Thymus (tissue), 11 donors: ENCODE results near the gene CRYBB1. TPM values are rescaled to one million over a fixed set of nuclear protein-coding genes. Genes with fewer than 3 reads are reported as not detected.

Source experiments
- DNase-seq, 9 donors: peaks; one replicate each; pipeline ENCODE4 v3.0.0-alpha.2; 2013; ENCODE audit warnings: low spot score in 9 of 9, low read depth in 6 of 9, missing footprints in 1 of 9
- H3K27ac ChIP-seq, 2 donors: one replicate each; pipeline ENCODE4 v1.5.1; 2013; ENCODE audit warnings: control low read depth in 1 of 2, low read depth in 1 of 2, low read length in 1 of 2, mild to moderate bottlenecking in 1 of 2, moderate library complexity in 1 of 2
- H3K27me3 ChIP-seq, 2 donors: one replicate each; pipeline ENCODE4 v1.5.1; 2013; ENCODE audit warnings: low read length in 1 of 2; ENCODE audit not compliant: control insufficient read depth in 2 of 2, insufficient read depth in 1 of 2
- H3K36me3 ChIP-seq, 2 donors: one replicate each; pipeline ENCODE4 v1.5.1; 2013; ENCODE audit warnings: low read length in 1 of 2, mild to moderate bottlenecking in 1 of 2, moderate library complexity in 1 of 2; ENCODE audit not compliant: control insufficient read depth in 2 of 2, insufficient read depth in 2 of 2
- H3K4me1 ChIP-seq, 2 donors: one replicate each; pipeline ENCODE4 v1.5.1; 2013; ENCODE audit warnings: low read length in 2 of 2; ENCODE audit not compliant: control insufficient read depth in 2 of 2, insufficient read depth in 2 of 2
- H3K4me3 ChIP-seq, 2 donors: one replicate each; pipeline ENCODE4 v1.5.1; 2013; ENCODE audit warnings: low read length in 2 of 2, control low read depth in 1 of 2, mild to moderate bottlenecking in 1 of 2
- H3K9me3 ChIP-seq, 2 donors: one replicate each; pipeline ENCODE4 v1.5.1; 2013; ENCODE audit warnings: low read length in 1 of 2, mild to moderate bottlenecking in 1 of 2; ENCODE audit not compliant: control insufficient read depth in 2 of 2, insufficient read depth in 1 of 2
- WGBS: extraction: QIAGEN DNeasy Blood & Tissue Kit; methylation state at CpG from one replicate; pipeline ENCODE4 v1.1.7; 2013; 5-methylcytosine and 5-hydroxymethylcytosine counted together
- polyA plus RNA-seq: library from polyadenylated mRNA; stranded (reverse); fragments of 200-250 nt; gene quantifications from one replicate; pipeline ENCODE4 v1.2.3, GENCODE V29; 2013
- total RNA-seq: library from RNA; stranded (reverse); fragments of 120-200 nt; gene quantifications from one replicate; pipeline ENCODE4 v1.2.4, GENCODE V29; 2013
- donor health status: healthy.

The CRYBB1 gene
- total and polyA plus RNA-seq, 2 donors: 0.85 to 1.7 TPM

DNA sequence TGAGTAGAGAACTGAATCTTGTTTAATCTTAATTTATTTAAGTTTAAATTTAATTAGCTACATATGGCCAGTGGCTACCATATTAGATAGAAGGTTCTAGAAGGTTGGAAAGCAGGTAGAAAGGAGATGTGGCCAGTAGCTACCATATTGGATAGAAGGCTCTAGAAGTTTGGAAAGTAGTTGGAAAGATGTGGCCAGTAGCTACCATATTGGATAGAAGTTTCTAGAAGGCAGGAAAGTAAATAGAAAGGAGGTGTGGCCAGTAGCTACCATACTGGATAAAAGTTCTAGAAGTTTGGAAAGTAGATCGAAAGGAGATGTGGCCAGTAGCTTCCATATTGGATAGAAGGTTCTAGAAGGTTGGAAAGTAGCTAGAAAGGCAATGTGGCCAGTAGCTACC lies 6.2 kb upstream of the CRYBB1 start:
- H3K27me3 ChIP-seq: no peaks in the 10 kb centered on the region
- no peaks in the 10 kb centered on the region for H3K4me1 ChIP-seq
- no peaks in the 10 kb centered on the region for H3K36me3 ChIP-seq
- 99% methylated on average over 1 of the region's 1 CpG for WGBS
- no peak for DNase-seq
- H3K9me3 ChIP-seq: no peaks in the 10 kb centered on the region
- H3K27ac ChIP-seq: no peak overlapping the region
- no peak overlapping the region for H3K4me3 ChIP-seq

DNA sequence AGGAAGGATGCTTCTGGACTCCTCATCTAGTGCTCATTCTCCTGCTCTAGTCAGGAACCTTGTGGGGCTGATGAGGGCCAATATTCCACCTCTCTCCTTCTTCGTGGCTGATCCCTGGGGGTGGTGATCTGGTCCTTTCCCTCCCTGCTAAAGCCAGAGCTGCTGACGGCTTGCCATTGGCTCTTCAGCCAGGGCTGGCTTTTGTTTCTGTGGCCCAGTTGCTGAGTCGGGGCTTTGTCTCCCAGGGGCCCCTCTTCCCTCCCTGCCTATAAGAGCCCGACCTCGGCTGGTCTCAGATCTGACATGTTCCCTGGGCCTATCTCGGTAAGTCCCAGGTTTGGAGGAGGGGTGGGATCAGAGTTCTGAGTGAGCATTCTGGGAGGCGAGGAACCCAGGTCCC lies 3.8 kb upstream of the CRYBB1 start, which contains the start of gene CRYBA4:
TSS of gene CRYBA4 (plus strand) at position 301 of the 400 bp plus-strand sequence. CDS start 634 bp downstream, outside the sequence.
- DNase-seq: no peak
- Histone ChIP-seq H3K4me1 (peaks cover 0 to 14% of the 10 kb centered on the region in 2 donors), H3K9me3 (no peaks in the 10 kb centered on the region), H3K36me3 (no peaks in the 10 kb centered on the region), H3K27me3 (no peaks in the 10 kb centered on the region), H3K4me3 (no peak within 1 kb of the TSS), H3K27ac (no peak within 1 kb of the TSS)
- 95% methylated on average over 7 of the region's 7 CpGs for WGBS

DNA sequence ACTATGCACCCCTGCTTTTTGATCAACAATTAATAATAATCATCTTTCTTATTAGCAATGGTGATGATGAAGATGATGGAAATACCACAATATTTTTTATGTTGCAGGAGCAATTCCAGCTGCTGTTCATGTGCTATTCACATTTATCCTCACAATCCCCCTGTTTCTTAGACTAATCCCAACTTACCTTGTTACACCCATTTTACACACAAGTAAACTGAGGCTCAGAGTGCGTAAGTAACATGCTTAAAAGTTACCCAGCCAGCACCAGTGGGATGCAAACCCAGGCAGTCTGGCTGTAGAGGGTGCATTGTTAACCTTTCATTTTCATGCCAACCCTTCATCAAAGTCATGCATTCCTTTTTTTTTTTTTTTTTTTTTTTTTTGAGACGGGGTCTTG lies 2.4 kb upstream of the CRYBB1 start:
- Histone ChIP-seq H3K9me3 (peaks cover 0 to 2% of the 10 kb centered on the region in 2 donors), H3K4me3 (no peak overlapping the region), H3K27me3 (no peaks in the 10 kb centered on the region), H3K4me1 (peaks cover 0 to 20% of the 10 kb centered on the region in 2 donors), H3K27ac (no peak overlapping the region), H3K36me3 (no peaks in the 10 kb centered on the region)
- 98% methylated on average over 2 of the region's 2 CpGs for WGBS
- DNase-seq: no peak

DNA sequence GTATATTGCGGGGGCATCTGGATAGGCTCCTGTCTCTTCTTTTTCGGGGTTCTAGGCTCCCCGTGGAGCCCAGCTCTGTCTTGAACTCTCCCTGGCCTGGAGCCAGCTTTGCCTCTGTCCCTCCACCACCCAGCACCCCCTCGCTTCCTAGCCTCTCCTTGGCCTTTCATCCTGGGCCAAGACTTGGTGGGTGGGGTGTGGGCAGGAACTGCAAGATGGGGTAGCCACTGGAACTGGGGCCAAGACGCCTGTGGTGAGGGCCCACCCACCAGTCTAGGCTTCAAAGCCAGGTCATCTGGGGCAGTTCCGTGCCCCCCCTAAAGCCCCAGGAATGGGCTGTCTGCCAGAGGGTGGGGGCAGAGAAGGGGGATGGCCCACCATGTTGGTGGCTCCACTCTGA lies 1.7 kb upstream of the CRYBB1 start:
- Histone ChIP-seq H3K27me3 (peaks cover 0 to 1% of the 10 kb centered on the region in 2 donors), H3K36me3 (no peaks in the 10 kb centered on the region), H3K9me3 (peaks cover 1 to 5% of the 10 kb centered on the region in 2 donors), H3K4me1 (peaks cover 0 to 23% of the 10 kb centered on the region in 2 donors), H3K27ac (no peak overlapping the region), H3K4me3 (no peak overlapping the region)
- no peak for DNase-seq
- WGBS: 86% methylated on average over 6 of the region's 6 CpGs

DNA sequence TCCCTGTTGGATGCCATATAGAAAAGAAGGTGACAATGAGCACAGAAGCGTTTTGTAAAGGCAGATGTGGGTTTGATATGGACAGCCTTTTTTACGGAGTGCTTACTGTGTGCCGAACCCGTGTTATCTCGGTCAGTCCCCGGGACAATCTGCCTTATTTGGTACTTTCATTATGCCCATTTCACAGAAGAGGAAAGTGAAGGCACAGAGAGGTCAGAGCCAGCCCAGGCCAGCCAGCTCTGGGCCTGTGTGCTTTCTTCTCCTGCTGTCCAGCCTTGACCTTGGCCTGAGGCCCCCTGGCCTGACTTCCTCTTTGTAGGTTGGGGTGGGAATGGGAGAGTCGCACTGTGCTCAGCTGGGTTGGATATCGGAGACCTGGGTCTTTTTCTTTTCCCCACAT lies 628 bp upstream of the CRYBB1 start:
- Histone ChIP-seq H3K27ac (no peak overlapping the region), H3K36me3 (no peaks in the 10 kb centered on the region), H3K4me3 (no peak overlapping the region), H3K9me3 (peaks cover 1 to 5% of the 10 kb centered on the region in 2 donors), H3K27me3 (peaks cover 0 to 6% of the 10 kb centered on the region in 2 donors), H3K4me1 (peaks cover 0 to 23% of the 10 kb centered on the region in 2 donors)
- 97% methylated on average over 8 of the region's 8 CpGs for WGBS
- DNase-seq: no peak

DNA sequence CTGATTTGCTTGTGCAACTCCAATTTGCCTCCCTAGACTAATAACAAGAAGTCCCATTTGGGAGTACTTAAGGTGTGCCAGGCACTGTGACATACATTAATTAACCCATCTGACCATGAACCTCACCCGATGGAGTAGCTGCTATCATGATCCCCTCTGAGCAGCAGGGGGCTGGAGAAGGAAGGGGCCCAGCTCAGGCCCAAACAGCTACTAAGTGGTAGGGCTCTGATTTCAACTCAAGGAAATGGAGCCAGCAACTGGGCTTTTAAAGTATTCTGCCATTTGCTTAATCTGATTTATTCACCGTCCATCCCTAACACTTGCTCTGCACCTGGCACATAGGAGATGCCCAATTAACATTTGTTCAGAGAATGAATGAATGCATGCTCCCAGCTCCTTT lies 1.2 kb downstream of the CRYBB1 start:
- DNase-seq: no peak
- Histone ChIP-seq H3K4me3 (no peak overlapping the region), H3K27me3 (peaks cover 0 to 10% of the 10 kb centered on the region in 2 donors), H3K27ac (no peak overlapping the region), H3K36me3 (no peaks in the 10 kb centered on the region), H3K4me1 (peaks cover 0 to 23% of the 10 kb centered on the region in 2 donors), H3K9me3 (peaks cover 1 to 5% of the 10 kb centered on the region in 2 donors)
- 98% methylated on average over 2 of the region's 2 CpGs for WGBS

DNA sequence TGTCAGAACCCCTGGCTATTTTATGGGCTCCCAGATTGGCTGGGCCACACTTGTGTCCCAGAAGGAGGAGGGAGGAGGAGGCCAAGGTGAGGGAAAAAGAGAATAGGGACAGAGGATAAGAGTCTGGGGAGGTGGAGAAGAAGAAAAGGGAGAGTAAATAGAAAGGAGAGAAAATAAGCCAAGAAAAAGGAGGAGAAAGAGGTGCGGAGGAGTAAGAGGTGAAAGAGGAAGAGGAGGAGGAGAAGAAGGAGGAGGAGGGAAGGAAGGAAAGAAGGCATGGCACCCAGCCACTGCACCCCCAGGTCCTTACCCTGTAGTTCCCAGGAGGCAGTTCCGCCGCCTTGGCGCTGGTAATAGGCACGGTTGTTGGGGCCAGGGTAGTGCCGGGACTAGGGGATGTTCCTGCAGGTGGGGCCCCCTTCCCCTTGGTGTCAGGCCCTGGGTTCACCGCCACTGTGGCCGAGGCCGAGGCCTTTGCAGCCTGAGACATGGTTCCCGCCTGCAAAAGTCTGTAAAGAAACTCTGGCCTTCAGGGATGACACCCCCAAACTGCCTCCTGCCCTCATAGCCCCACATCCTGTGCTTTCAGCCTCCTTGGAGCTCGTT lies 1.9 kb downstream of the CRYBB1 start:
- no peak overlapping the region for H3K4me3 ChIP-seq
- peaks cover 0 to 10% of the 10 kb centered on the region in 2 donors for H3K27me3 ChIP-seq
- H3K9me3 ChIP-seq: peaks cover 1 to 5% of the 10 kb centered on the region in 2 donors
- no peak for DNase-seq
- 94% methylated on average over 11 of the region's 11 CpGs for WGBS
- peaks cover 0 to 23% of the 10 kb centered on the region in 2 donors for H3K4me1 ChIP-seq
- no peak overlapping the region for H3K27ac ChIP-seq
- no peaks in the 10 kb centered on the region for H3K36me3 ChIP-seq

DNA sequence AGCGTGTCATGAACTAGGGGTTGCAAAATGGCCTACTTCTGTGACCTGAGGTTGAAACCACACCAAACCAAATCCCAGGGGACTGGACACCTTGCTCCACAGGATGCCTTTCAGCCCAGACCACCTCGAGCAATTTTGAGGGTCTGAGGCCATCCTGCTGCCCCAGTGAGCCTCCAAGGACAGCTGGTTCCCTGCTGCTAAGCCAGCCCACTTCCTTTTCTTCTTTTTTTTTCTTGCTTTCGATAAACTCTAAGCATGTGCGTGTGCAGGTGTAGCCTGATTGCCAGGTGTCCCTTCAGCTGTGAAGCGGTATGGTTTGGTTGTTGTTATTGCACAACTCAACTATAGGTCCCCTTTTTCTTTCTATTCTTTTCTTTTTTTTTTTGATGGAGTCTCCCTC lies 2.7 kb downstream of the CRYBB1 start:
- H3K27ac ChIP-seq: no peak overlapping the region
- H3K27me3 ChIP-seq: peaks cover 0 to 10% of the 10 kb centered on the region in 2 donors
- peaks cover 0 to 23% of the 10 kb centered on the region in 2 donors for H3K4me1 ChIP-seq
- H3K36me3 ChIP-seq: no peaks in the 10 kb centered on the region
- 25% methylated on average over 5 of the region's 5 CpGs for WGBS
- H3K4me3 ChIP-seq: no peak overlapping the region
- H3K9me3 ChIP-seq: peaks cover 1 to 5% of the 10 kb centered on the region in 2 donors
- peak in 6 of 9 donors; percentile 25 to 73 (median 51) for DNase-seq

DNA sequence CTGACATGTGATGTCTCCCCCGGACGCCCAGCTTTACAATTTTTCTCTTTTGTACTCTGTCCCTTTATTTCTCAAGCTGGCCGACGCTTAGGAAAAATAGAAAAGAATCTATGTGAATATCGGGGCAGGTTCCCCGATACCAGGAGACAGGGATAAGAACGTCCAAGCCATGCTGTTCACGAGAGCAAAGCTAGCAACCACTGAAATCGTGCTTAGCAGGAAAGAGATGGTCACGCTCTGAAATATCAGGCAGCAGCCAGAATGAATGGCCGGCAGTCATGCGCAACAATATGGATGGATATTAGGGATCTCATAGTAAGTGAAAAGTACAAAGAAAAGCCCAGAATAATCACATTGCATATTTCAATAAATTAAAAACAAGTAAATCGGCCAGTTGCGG lies 3.5 kb downstream of the CRYBB1 start:
- Histone ChIP-seq H3K9me3 (peaks cover 1 to 5% of the 10 kb centered on the region in 2 donors), H3K4me1 (peaks cover 0 to 23% of the 10 kb centered on the region in 2 donors), H3K27me3 (peaks cover 0 to 10% of the 10 kb centered on the region in 2 donors)

More for the DNA sequence above, 3.5 kb downstream of the CRYBB1 start:
- Histone ChIP-seq H3K36me3 (no peaks in the 10 kb centered on the region), H3K27ac (no peak overlapping the region), H3K4me3 (no peak overlapping the region)
- 94% methylated on average over 14 of the region's 14 CpGs for WGBS
- no peak for DNase-seq
